K562 (cell line): ENCODE data around the gene UGT1A3. TPM values are rescaled to one million over a fixed set of nuclear protein-coding genes. Genes with fewer than 3 reads are reported as not detected.

Source experiments
- CXXC5 ChIP-seq: fragments of 250-450 bp; sonication (Bioruptor Pico); IDR thresholded peaks from 2 replicates; pipeline ENCODE4 v1.8.0; 2022; ENCODE audit warnings: inconsistent platforms, mild to moderate bottlenecking, moderate library complexity
- DEAF1 ChIP-seq: fragments of 450-650 bp; formaldehyde crosslinking; IDR thresholded peaks from 2 replicates; pipeline ENCODE4 v1.4.0; 2020; ENCODE audit warnings: mild to moderate bottlenecking, moderate library complexity
- DMBX1 ChIP-seq: fragments of 250-450 bp; sonication (Bioruptor Pico); IDR thresholded peaks from 2 replicates; pipeline ENCODE4 v1.8.0; 2022; ENCODE audit warnings: inconsistent platforms, mild to moderate bottlenecking, moderate library complexity, borderline replicate concordance
- EZH2 ChIP-seq: IDR thresholded peaks from 2 replicates; pipeline ENCODE4 v1.6.1; 2012; ENCODE audit warnings: low read depth, mild to moderate bottlenecking, inconsistent platforms, low read length, borderline replicate concordance
- FOXA3 ChIP-seq, 2 experiments: fragments of 450-650 bp in 1 of 2; sonication (generic) in 1 of 2; formaldehyde crosslinking; IDR thresholded peaks in 1 of 2; conservative IDR thresholded peaks in 1 of 2; 2 replicates each; pipeline versions ENCODE4 v1.4.0 to v1.8.0; 2020 to 2022; ENCODE audit warnings: mild to moderate bottlenecking in 2 of 2, missing genetic modification reagents in 1 of 2
- PHB2 ChIP-seq: fragments of 450-650 bp; IDR thresholded peaks from 2 replicates; pipeline ENCODE4 v1.6.1; 2017; ENCODE audit warnings: low read depth
- PHTF2 ChIP-seq: fragments of 250-450 bp; sonication (Bioruptor Pico); IDR thresholded peaks from 2 replicates; pipeline ENCODE4 v1.5.0; 2021; ENCODE audit warnings: mild to moderate bottlenecking
- SNAPC5 ChIP-seq: fragments of 250-450 bp; sonication (Bioruptor Pico); IDR thresholded peaks from 2 replicates; pipeline ENCODE4 v1.8.0; 2021; ENCODE audit warnings: moderate library complexity, mild to moderate bottlenecking, inconsistent platforms
- STAG1 ChIP-seq: sonication (generic); formaldehyde crosslinking; IDR thresholded peaks from 2 replicates; pipeline ENCODE4 v1.5.0; 2020; ENCODE audit warnings: missing genetic modification reagents, borderline replicate concordance
- TCF7 ChIP-seq: sonication (generic); IDR thresholded peaks from 2 replicates; pipeline ENCODE4 v1.6.1; 2016; ENCODE audit warnings: antibody characterized with exemption, borderline replicate concordance
- TRIM24 ChIP-seq, 2 experiments: fragments of 450-650 bp; IDR thresholded peaks; 2 replicates each; pipeline ENCODE4 v1.6.1; 2016
- TSHZ1 ChIP-seq: fragments of 250-450 bp; sonication (Bioruptor Pico); IDR thresholded peaks from 2 replicates; pipeline ENCODE4 v1.4.0; 2020; ENCODE audit warnings: mild to moderate bottlenecking, moderate library complexity
- U2AF2 ChIP-seq: fragments of 200-400 bp; formaldehyde crosslinking; optimal IDR thresholded peaks from 2 replicates; pipeline ENCODE3; 2017; ENCODE audit warnings: low read depth, mild to moderate bottlenecking, low read length
- ZBTB1 ChIP-seq: sonication (generic); formaldehyde crosslinking; IDR thresholded peaks from 2 replicates; pipeline ENCODE4 v1.8.1; 2023; ENCODE audit warnings: missing genetic modification reagents, low read depth, mild to moderate bottlenecking, borderline replicate concordance
- ZBTB12 ChIP-seq: fragments of 250-450 bp; sonication (Bioruptor Pico); IDR thresholded peaks from 2 replicates; pipeline ENCODE4 v1.4.0; 2020
- ZFP1 ChIP-seq: fragments of 450-650 bp; formaldehyde crosslinking; IDR thresholded peaks from 2 replicates; pipeline ENCODE4 v1.4.0; 2020; ENCODE audit warnings: mild to moderate bottlenecking, mixed read lengths
- ZNF717 ChIP-seq: fragments of 250-450 bp; sonication (Bioruptor Pico); IDR thresholded peaks from 2 replicates; pipeline ENCODE4 v1.5.0; 2021
- polyA plus RNA-seq, 8 experiments: library from polyadenylated mRNA; depleted of rRNA in 4 of 8; stranded (reverse) in 5 of 8; unstranded in 3 of 8; fragments of >200 nt; fragmentation: Nextera tagmentation in 2 of 8; fragmentation: Illumina TruSeq in 1 of 8; extraction: Ambion mirVana in 2 of 8; extraction: Trizol in 1 of 8; gene quantifications; 2 replicates each; pipeline versions ENCODE4 v1.2.1 to v1.2.3, GENCODE V29; 2011 to 2014; ENCODE audit warnings: inconsistent platforms in 1 of 8, missing spikeins in 1 of 8
- total RNA-seq, 7 experiments: library from RNA; depleted of rRNA in 6 of 7; stranded (reverse); fragments of >200 nt in 6 of 7; fragmentation: Illumina TruSeq in 2 of 7; extraction: Trizol in 2 of 7; gene quantifications; 2 replicates each; pipeline versions ENCODE4 v1.2.1 to v1.2.3, GENCODE V29; 2011 to 2021; ENCODE audit warnings: low replicate concordance in 1 of 7
- TF ChIP-seq, protein P1 (sequence below): sonication (generic); formaldehyde crosslinking; IDR thresholded peaks from 2 replicates; pipeline ENCODE4 v1.8.0; 2023; ENCODE audit warnings: mild to moderate bottlenecking, missing genetic modification reagents
- TF ChIP-seq, protein P2 (sequence below): sonication (generic); formaldehyde crosslinking; IDR thresholded peaks from 2 replicates; pipeline ENCODE4 v1.8.0; 2022; ENCODE audit warnings: mild to moderate bottlenecking, missing genetic modification reagents

Gene UGT1A3
- total and polyA plus RNA-seq, 9 of the 15 experiments (the other 6 are each of a cell fraction or from before 2014, with no cell fraction given), result not detected

GRCh38 chr2:233700028-233700635 is 28.7 kb upstream of the UGT1A3 start (continued):
- TF ChIP-seq ZBTB1 (CRISPR knock-in tag) (no peak), DEAF1 (no peak), STAG1 (CRISPR knock-in tag) (no peak), PHB2 (no peak), TSHZ1 (CRISPR knock-in tag) (no peak), U2AF2 (no peak), SNAPC5 (CRISPR knock-in tag) (no peak), EZH2 (no peak), TRIM24 (IDR thresholded peaks at IDR 0.05) (peak; percentile 17 to 74; a peak in 2 of 4 replicates), ZBTB12 (no peak), ZFP1 (CRISPR knock-in tag) (no peak), FOXA3 (CRISPR knock-in tag; conservative IDR thresholded peaks at IDR 0.05 in 1 of 2, IDR thresholded peaks at IDR 0.05 in 1 of 2) (peak in 1 of 2 experiments; percentile 55; a peak in 1 of 4 replicates), ZNF717 (CRISPR knock-in tag) (no peak), DMBX1 (no peak), TCF7 (no peak), CXXC5 (peak; percentile 40; the same call in 1 of the 2 replicates), PHTF2 (CRISPR knock-in tag) (no peak)
- TF ChIP-seq, protein P1, sequence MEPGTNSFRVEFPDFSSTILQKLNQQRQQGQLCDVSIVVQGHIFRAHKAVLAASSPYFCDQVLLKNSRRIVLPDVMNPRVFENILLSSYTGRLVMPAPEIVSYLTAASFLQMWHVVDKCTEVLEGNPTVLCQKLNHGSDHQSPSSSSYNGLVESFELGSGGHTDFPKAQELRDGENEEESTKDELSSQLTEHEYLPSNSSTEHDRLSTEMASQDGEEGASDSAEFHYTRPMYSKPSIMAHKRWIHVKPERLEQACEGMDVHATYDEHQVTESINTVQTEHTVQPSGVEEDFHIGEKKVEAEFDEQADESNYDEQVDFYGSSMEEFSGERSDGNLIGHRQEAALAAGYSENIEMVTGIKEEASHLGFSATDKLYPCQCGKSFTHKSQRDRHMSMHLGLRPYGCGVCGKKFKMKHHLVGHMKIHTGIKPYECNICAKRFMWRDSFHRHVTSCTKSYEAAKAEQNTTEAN (CRISPR knock-in tag), result no peak
- TF ChIP-seq, protein P2, sequence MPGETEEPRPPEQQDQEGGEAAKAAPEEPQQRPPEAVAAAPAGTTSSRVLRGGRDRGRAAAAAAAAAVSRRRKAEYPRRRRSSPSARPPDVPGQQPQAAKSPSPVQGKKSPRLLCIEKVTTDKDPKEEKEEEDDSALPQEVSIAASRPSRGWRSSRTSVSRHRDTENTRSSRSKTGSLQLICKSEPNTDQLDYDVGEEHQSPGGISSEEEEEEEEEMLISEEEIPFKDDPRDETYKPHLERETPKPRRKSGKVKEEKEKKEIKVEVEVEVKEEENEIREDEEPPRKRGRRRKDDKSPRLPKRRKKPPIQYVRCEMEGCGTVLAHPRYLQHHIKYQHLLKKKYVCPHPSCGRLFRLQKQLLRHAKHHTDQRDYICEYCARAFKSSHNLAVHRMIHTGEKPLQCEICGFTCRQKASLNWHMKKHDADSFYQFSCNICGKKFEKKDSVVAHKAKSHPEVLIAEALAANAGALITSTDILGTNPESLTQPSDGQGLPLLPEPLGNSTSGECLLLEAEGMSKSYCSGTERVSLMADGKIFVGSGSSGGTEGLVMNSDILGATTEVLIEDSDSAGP (CRISPR knock-in tag), result no peak
